HuH-7.5 (cell line): ENCODE data around the gene CSRP2.

ENCODE experiments used
- DNase-seq: peaks from one replicate; pipeline ENCODE4 v3.0.0; 2011; ENCODE audit warnings: low spot score

The CSRP2 gene

GRCh38 chr12:76891609-76892008 lies 12.8 kb upstream of the CSRP2 start:
- no peak for DNase-seq

GRCh38 chr12:76890151-76891143 lies 11.6 kb upstream of the CSRP2 start:
- no peak for DNase-seq

- DNase-seq, result no peak
Observed at GRCh38 chr12:76888775-76889174, 10.0 kb upstream of the CSRP2 start.

GRCh38 chr12:76883811-76884210 lies 5.0 kb upstream of the CSRP2 start:
- no peak for DNase-seq

GRCh38 chr12:76883151-76883550 lies 4.3 kb upstream of the CSRP2 start:
- no peak for DNase-seq

- DNase-seq, result no peak
Observed at GRCh38 chr12:76882367-76882766, 3.5 kb upstream of the CSRP2 start.

GRCh38 chr12:76881142-76881541 lies 2.3 kb upstream of the CSRP2 start:
- DNase-seq, result no peak

GRCh38 chr12:76880519-76881023 lies 1.8 kb upstream of the CSRP2 start:
- no peak for DNase-seq

- no peak for DNase-seq
Observed at GRCh38 chr12:76879710-76880518, 1.1 kb upstream of the CSRP2 start.

- peak; percentile 54 for DNase-seq
Observed at GRCh38 chr12:76878099-76878898, 520 bp downstream of the CSRP2 start.

- DNase-seq, result no peak
Observed at GRCh38 chr12:76876696-76877229, 2.1 kb downstream of the CSRP2 start.

GRCh38 chr12:76874491-76875190 lies 4.2 kb downstream of the CSRP2 start:
- no peak for DNase-seq

GRCh38 chr12:76874027-76874426 lies 4.8 kb downstream of the CSRP2 start:
- DNase-seq, result no peak

- DNase-seq, result no peak
Observed at GRCh38 chr12:76872415-76872814, 6.4 kb downstream of the CSRP2 start.

GRCh38 chr12:76871742-76872141 lies 7.1 kb downstream of the CSRP2 start:
- no peak for DNase-seq

- no peak for DNase-seq
Observed at GRCh38 chr12:76871082-76871481, 7.7 kb downstream of the CSRP2 start.

- DNase-seq, result no peak
Observed at GRCh38 chr12:76866726-76867125, 12.1 kb downstream of the CSRP2 start.

- DNase-seq, result no peak
Observed at GRCh38 chr12:76866151-76866567, 12.7 kb downstream of the CSRP2 start.

- DNase-seq, result no peak
Observed at GRCh38 chr12:76864791-76865400, 13.9 kb downstream of the CSRP2 start.

GRCh38 chr12:76863837-76864236 lies 15.0 kb downstream of the CSRP2 start:
- DNase-seq, result no peak
